Measurements from ENCODE around the gene PLPPR1. TPM values are rescaled to one million over a fixed set of nuclear protein-coding genes. Genes with fewer than 3 reads are reported as not detected.

Gene PLPPR1
- total RNA-seq, 4 donors from 2014 or later = not detected

DNA sequence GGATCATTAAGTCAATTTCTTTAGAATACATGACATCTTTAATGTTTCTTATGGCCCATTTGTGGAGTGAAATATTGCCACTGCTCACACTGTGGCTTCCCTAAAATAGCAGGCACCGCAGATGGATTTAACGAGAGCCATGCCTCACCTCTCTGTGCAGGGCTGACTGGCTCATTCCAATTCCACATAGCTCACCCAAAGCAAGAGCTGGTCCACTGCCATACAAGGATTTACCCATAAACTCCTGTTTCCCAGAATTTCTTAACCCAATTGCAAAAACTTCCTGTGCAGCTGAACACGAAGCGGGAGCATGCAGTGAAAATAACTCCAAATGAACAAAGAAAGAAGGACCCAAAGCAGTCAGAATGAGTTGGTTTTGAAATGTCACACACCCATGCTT lies 196.7 kb downstream of the PLPPR1 start:
- TF ChIP-seq, protein P1, sequence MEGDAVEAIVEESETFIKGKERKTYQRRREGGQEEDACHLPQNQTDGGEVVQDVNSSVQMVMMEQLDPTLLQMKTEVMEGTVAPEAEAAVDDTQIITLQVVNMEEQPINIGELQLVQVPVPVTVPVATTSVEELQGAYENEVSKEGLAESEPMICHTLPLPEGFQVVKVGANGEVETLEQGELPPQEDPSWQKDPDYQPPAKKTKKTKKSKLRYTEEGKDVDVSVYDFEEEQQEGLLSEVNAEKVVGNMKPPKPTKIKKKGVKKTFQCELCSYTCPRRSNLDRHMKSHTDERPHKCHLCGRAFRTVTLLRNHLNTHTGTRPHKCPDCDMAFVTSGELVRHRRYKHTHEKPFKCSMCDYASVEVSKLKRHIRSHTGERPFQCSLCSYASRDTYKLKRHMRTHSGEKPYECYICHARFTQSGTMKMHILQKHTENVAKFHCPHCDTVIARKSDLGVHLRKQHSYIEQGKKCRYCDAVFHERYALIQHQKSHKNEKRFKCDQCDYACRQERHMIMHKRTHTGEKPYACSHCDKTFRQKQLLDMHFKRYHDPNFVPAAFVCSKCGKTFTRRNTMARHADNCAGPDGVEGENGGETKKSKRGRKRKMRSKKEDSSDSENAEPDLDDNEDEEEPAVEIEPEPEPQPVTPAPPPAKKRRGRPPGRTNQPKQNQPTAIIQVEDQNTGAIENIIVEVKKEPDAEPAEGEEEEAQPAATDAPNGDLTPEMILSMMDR (IDR thresholded peaks at IDR 0.05; ENCODE audit: low read depth) = no peak

DNA sequence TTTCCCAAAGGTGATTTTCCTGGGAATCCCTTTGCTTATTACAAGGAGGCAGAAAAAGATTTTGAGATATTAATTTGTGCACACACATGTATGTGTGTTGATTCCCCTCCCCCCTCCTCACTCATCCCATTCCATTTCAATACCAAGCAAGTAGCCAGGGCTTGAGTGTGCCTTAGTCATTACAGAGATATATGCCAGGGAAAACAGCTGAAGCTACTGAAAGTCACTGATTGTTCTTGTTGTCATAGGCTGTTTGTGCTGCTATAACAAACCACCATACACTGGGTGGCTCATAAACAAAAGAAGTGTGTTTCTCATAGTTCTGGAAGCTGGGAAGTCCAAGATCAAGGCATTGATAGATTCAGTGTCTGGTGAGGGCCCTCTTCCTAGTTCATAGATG lies 197.6 kb downstream of the PLPPR1 start:
- TF ChIP-seq, protein P1 (IDR thresholded peaks at IDR 0.05; ENCODE audit: low read depth) = no peak

DNA sequence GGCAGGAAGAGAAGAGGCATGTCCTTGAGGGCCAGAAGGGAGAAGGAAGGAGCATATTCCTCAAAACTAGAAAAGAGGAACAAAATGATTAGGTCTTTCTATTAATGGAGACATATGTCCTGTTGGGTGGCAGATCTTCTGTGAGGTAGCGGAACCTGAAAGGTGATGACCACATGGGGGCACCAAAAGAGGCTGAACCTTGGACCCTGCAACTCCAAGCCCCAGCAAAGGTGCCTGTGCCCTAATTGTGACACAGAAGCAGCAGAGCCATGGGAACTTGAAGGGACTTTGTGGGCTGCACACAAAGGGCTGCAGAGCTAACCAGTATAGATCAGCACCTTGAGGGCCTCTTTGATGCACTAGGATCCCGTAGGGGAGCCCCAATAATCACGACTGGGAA lies 198.3 kb downstream of the PLPPR1 start:
- TF ChIP-seq, protein P1 (IDR thresholded peaks at IDR 0.05; ENCODE audit: low read depth) = no peak

DNA sequence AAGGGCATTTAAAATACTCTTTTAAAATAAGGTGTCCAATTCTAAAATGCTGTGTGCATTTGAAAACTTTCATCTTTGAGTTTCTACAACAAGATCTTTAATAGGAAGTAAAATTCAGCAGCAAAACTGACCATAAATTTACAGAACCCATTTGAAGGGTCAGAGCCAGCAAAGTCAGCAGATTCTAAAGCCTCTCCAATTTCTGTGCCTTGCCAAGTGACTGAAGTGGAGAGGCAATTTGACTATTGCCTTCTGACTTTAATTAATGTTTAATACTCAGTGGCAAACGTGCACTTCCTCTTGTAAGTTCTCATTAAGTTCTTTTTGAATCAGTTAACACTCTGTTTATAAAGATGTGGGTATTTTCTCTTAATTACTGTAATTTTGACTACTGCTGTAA lies 201.1 kb downstream of the PLPPR1 start:
- TF ChIP-seq, protein P1 (IDR thresholded peaks at IDR 0.05; ENCODE audit: low read depth) = no peak

DNA sequence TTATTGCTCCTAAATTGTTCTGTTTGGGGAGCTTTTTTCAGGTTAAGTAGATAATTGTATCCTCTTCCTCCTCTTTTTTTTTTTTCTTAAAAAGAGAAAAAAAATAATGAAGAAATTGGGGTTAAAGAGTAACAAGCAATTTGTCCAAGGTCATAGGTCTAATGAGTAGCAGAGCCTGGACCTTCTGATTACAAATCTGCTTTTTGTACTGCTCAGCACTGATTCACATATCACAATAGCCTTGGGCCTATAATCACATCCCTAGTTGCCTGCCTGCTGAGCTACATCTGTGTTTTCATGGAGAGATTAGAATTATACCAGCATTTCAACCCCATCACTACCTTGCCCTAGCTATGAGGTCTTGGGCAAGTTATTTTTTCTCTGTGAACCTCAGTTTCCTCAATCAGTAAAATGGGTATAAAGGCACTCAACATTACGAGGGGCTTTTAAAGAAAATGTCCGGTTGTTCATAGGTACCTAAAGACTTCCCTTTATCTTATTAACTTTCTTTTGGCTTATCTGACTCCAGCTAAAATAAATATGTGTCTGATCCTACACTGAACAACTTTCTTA lies 204.0 kb downstream of the PLPPR1 start:
- TF ChIP-seq, protein P1 (IDR thresholded peaks at IDR 0.05; ENCODE audit: low read depth) = no peak

DNA sequence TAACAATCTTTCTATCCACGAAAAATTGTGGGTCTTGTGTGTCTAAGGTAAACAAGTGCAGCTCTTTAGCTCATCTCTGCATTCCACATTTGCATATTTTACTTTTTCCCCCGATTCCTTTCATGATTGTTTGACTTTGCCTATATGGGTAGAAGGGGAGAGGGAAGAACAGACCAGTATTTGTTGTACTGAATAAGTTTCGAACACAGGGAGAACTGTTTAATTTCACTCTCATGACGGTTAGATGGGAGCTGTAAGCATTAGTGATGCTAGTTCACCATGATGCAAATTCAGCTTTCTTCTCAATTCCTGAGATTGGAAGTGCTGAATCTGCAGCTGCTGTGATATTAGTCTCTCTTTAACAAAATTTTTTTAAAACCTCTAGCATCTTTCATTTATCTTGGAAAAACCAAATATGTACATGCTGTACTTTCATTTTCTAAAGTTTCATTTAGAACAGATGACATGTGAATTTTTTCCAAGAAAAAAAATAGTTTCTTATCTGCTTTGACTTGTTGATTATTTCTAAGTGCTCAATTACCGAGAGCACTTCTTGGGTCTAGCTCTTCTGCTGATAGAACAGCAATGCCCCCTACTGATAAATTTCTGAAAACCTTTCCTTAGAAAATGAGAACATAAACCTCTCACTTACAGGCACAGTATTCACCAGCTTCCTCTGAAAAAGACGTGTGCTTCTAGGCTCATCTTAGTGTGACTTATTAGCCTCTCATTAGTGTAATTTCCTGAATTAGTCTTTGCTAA lies 206.8 kb downstream of the PLPPR1 start:
- TF ChIP-seq, protein P1 (IDR thresholded peaks at IDR 0.05; ENCODE audit: low read depth) = no peak

DNA sequence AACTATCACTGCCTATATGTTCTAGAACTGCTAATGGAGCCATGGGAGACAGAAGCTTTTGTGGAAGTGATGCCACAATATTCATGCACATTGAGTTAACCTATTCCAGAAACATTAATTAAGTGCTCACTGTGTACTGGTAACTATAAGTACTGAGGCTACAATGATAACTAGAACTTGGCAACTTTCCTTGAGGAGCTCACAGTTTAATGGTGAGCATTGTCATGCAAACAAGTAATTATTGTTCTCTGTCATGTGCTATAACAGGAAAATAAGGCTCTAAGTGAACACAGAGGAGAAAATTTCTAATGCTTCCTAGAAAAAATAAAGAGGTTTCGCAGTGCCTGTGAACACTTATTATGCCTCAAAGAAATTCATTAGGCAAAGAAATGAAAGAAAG lies 214.1 kb downstream of the PLPPR1 start:
- TF ChIP-seq, protein P1 (IDR thresholded peaks at IDR 0.05; ENCODE audit: low read depth) = no peak
